Activated CD4-positive, alpha-beta T cell treated with anti-CD3 and anti-CD28 coated beads for 24 hours (primary cell): ENCODE measurements around the gene HDAC8.
"Not testable (repeated sequence)": the region's sequence is repeated elsewhere in the genome, so short reads cannot be mapped to it uniquely, and the experiment has no call there.

Experiments
- DNase-seq, 2 donors: peaks; one replicate each; pipeline ENCODE4 v3.0.0-alpha.2; 2020; ENCODE audit warnings: low read depth in 2 of 2

Gene HDAC8

DNA sequence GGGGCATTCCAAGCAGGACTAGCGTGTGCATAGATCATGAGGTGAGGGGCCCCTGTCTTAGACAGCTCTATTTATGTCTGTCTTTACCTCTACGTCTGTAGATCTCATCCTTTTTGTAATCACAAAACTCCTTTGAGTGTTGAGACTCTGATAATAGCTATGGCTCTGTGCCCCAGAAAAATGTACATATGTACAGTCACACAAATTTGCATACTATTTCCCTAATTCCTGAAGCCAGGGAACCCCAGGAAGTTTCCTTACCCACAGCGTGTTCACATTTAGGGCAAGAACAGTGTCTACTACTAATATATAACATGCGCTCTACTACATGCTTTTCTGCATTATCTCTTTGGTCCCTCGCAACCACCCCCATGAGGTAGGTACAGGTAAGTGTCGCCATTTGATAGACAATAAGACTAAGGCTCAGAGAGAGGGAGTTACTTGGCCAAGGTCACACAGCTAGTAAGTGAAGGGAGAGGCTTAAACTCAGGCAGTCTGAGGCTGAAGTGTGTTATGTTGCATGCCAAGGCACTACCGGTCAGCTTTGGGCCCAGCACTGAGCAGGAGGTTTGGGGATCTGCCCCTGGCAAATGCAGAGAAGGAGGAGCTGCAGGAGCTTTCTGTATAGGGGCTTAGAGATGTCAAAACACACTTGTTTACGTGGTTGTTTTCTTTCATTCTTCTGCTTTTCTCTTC is 245.9 kb downstream of the HDAC8 start:
- DNase-seq = no peak

DNA sequence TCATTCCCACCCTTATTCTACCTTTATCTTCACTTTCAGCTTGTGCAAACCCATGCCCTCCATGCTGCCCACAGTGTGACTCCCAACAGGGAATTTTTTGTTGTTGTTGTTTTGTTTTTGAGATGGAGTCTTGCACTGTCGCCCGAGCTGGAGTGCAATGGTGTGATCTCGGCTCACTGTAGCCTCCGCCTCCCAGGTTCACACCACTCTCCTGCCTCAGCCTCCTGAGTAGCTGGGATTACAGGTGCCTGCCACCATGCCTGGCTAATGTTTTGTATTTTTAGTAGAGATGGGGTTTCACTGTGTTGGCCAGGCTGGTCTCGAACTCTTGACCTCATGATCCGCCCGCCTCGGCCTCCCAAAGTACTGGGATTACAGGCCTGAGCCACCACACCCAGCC is 253.0 kb downstream of the HDAC8 start:
- not testable (repeated sequence) for DNase-seq

DNA sequence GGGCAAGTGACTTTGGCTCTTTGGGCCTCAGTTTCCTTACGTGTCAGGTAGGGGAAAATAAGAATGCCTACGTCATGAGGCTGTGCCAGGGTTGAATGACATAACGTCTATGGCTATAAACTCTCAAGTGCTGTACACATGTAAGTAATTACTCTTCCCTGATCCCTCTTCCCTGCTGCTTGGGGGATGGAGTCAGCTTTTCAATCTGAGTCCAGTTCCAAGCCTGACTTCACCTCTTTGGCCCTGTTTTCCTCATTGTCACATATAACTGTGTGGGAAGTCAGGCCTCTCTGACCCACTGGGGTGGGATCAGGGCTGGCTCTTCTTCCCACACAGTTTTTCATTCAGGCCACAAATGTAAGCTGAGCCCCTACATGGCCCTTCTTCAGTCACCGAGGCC is 255.5 kb downstream of the HDAC8 start:
- DNase-seq = no peak

DNA sequence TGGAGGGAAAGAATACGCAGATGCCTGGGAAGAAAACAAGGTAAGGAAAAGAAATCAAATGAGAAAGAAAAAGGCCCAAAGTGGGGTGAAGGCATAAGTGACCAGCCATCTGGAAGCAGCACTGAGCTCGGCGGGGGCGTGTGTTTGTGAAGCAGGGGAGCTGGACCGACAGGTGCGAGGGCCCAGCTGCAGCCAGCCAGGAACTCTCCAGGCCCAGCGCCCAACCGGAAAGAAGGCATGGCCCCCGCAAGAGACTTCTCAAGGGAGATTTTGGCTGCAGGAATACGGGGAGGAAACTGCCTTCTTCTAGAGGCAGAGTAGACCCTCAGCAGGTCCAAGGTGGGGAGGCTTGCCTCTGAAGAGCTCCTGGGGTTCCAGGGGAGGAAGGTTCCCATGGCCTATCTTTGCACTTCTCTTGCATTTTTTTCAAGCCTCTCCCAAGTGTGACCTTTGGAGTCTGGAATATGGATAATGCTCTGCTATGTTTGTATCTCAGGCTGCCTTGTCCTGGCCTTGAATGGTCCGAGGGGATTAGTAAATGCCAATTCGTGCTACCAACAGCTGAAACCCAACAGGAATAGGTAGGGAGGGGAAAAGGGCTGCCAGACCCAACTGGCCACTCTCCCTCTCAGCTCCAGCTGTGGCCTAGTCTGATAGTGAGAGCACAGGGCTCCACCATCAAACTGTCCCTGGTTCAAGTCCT is 256.1 kb downstream of the HDAC8 start:
- no peak for DNase-seq

DNA sequence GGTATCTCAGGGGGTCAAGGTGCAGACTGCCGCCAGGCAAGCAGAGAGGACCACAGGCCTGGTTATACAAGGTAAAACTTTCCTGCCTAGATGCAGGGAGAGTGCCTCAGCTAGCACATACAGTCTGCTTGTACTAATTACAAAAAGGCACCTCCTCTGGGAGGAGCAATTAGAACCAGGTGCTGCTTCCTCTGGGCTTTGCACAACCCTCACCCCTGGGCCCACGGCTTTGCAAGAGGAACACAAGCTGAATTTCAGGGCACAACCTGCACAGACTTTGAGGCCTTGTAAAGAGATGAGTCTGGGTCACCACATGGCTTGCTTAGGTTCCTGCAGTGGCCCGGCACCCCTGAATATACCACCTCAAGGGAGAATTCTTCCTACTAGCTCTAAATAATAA is 257.8 kb downstream of the HDAC8 start:
- DNase-seq = no peak

DNA sequence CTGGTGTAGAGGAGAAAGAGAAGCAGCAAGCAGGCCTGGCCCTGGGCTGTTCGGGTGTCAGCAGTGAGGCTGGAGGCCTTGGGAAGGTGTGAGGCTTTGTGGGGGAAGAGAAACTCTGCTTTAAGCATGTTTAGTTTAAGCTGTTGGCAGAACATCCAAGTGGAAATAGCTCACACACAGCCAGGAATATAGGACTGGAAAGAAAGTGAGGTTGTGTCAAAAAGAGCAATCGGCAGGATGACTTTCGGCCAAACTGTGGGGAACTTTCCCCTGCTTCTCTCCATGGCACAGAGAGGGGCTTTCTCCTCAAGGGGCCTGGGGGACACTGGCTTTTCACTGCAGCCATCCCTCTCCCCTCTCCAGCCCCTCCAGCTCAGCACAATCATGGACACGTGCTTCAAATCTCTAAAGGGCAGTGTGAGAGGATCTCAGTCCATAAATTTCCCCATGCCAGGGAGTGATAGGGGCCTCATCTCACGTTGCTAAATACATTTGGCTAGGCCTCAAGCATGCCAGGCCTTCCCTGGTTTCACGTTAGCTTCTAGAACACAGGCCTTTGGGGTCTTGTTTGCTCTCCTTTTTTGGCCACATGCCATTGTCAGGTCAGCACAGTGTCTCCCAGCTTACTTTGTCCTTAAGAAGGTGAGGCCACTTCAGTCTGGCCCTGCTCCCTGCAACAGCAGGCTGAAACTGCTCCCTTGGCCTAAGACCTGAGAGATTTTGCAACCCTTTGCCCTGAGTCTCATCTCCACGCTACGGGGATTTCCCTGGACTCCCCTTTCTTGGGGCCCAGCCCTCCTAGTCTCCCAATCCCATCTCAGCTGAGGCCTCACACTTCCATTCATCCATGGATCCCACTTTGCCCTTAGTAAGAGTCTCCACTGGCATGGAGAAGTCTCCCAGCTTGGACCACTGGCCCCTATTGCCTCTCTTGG is 258.7 kb downstream of the HDAC8 start:
- no peak for DNase-seq

DNA sequence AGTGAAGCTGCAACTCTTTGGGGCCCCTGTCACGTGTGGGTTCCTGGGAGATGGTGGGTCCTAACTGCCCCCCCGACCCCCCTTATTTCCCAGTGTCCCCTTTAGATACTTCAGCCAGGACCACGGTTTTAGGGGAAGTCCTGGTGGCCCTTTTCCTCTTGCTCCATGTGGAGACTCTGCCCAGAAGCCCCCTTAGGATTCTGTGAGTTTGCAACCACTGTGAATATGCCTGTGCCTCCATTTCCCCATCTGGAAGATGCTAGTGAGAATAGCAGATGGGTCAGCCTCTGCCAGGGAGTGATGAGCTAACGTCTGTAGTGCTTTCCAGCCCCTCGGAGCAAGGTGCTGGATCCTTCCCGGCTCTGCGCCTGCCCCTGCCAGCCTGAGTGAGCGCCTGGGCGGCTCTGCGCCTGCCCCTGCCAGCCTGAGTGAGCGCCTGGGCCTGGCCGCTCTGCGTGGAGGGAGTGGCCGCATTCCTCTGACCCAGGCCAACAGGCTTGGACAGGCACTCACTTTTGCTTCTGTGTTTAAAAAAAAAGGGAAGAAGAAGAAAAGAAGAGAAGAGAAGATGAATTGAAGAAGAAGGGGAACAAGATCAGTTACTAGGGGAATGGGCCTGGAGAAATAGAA is 260.2 kb downstream of the HDAC8 start:
- DNase-seq = no peak

DNA sequence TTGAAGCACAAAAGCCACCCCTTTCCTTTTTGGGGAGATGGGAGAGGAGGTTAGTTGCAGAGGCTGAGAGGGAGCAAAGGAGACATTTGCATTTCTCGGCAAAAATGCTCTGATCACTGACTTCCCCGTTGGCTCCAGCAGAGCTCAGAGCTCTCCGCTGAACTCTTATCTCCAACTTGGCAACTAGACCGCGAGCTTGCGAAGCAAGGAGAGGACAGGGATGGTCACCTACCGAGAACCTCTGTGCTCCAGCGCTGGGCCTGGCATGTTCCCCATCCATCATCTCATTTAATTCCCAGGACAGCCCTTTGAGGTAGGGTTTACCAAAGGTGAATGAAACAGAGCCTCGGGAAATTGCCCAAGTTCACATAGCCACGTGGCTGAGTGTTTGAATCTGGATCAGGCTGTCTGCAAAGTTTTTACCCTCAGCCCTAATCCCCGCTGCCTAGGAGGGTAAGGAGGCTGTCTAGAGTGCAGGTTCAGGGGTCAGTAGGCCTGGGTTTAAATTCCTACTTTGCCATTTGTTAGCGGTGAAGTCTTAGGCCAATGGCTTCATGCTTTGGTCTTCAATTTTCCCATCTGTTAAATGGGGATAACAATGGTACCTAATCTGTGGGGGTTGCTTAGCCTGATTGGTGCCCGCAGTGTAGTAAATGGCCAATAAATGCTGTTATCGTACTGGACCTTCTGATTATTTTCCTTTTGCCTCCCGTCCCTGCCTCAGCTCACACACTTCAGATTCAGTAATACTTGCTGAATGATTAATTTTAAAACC is 263.2 kb downstream of the HDAC8 start:
- DNase-seq = no peak

DNA sequence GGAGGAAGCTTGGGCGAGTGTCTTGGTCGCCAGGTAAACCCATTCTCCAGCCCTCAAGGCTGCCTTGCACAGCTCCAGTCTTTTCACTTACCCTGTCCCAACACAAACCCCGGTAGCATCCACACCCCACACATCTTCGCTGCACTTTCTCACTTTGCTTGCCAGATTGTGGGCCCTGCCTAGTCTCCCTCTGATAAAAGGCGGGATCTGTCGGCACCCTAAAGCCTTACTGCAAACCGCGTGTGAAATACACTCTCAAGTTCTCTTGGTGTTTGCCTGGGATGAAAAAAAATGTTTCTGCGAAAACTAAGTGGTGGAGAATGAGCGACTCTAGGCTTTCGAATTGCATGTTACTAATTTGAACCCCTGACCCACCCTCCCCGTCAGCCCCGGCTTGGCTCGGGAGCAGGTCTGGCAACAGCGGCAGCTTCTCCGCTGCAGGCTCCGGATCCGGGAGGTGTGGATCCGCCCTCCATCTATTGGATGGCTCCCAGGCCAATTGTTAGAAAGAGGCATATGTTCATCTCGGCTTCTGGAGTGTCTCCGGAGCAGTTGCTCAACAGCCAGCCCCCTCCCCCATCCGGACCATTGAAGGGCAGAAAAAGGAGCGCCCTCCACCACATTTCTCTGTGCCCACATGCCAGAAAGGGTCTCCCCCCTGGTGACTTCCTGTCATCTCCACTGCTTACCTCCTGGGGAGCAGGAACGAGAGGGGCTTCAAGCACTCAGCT is 263.9 kb downstream of the HDAC8 start:
- DNase-seq = peak in 1 of 2 donors; percentile 14

DNA sequence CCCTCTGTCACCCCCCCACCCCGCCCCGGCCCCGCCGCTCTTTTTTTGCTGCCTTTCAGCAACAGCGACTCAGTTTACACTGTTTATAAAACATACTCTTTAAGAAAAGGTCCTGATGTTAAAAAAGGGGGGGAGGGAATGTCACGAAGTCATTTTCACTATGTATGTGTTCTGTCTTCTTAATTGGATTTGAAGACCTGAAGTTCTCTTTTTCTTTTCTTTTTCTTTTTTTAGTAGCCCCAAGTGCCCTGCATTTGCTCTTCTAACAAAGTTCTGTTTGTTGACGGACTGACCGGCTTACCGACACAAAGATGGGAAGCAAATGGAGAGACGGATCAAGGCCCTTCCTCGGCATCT is 264.5 kb downstream of the HDAC8 start:
- DNase-seq = no peak

DNA sequence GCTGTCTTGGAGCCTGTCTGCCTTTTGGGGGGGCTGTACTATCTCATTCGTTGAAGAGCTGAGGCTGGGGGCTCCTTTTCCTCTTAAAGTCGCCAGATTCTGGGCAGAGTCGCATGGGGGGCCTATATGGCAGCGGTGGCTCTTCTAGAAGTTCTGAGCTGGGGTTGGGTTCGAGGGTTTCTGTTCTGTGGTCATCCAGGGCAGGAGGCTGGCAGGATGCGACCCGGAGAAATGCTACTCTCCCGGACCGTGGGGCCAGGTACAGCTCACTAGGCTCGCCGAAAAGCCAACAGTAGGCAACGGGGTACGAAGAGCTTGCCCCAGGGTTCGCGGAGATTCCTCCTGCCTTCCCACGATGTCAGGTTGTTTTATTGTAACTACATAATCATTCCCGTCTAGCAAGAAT is 265.0 kb downstream of the HDAC8 start:
- DNase-seq = no peak

DNA sequence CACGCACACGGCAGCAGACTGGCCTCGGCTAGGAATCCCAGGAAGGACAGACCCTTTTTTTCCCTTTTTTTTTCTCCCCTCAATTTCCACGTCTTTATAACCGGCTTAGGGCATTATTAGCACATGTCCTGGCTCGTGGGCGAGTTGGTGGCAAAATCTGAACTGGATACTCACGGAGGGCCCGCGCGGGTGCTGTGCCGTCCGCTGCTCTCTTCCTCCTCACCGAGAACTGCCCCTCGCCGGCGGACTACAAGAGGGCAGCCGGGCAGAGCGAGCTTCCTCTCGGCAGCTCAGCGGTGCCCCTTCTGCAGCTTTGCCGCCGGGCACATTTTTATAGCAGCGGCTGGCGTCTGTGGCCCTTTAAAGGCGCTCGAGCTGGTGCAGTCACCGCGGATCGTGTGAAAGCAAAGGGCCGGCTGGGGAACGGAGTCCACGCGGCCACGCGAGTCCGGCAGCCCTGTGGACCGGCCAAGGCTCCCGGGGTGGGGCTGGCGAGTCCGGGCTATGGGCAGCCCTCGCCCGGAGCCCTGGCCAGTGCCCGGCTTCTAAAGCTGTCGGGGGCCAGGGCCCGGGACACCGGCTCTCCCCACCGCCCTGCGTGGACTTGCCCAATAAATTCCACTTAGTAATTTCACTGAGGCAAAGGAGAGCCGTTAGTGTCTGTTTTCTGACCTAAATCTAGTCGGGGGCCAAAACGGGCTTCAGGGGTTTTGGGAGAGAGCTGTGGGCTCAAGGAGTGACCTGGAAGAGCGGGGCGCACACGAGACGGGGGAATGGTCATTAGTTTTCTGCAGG is 265.6 kb downstream of the HDAC8 start:
- DNase-seq = no peak

DNA sequence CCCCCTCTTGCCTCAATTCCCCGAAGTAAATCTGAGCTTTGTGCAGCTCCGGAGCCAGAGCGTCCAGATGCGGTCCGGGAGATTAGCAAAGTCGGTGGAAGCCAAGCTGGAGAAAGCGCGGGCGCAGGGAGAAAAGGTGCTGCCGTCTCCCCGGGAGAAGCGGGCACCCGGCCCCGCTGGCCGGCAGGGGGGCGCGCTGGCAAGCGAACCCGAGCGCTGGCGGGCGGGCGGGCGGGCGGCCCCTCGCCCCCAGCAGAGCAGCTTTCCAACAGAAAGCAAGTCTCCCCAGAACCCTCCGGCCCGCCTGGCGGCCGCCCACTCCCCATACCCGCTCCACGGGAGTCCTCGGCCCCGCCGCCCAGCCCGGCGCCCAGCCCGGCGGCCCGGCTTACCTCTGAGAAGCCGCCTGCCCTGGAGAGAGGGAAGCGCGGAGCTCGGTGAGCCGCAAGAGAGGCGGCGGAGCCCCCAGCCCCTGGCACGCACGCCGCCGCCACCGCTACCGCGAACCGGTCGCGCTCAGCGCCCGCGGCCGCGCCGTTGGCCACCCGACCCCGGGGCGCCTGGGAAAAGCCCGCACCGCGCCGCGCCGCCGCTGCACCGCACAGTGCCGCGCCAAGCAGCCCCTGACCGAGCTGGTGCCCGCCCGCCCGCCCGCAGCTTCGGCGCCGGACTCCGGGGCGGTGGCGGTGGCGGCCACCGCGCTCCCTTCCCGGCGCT is 266.4 kb downstream of the HDAC8 start:
- DNase-seq = no peak

DNA sequence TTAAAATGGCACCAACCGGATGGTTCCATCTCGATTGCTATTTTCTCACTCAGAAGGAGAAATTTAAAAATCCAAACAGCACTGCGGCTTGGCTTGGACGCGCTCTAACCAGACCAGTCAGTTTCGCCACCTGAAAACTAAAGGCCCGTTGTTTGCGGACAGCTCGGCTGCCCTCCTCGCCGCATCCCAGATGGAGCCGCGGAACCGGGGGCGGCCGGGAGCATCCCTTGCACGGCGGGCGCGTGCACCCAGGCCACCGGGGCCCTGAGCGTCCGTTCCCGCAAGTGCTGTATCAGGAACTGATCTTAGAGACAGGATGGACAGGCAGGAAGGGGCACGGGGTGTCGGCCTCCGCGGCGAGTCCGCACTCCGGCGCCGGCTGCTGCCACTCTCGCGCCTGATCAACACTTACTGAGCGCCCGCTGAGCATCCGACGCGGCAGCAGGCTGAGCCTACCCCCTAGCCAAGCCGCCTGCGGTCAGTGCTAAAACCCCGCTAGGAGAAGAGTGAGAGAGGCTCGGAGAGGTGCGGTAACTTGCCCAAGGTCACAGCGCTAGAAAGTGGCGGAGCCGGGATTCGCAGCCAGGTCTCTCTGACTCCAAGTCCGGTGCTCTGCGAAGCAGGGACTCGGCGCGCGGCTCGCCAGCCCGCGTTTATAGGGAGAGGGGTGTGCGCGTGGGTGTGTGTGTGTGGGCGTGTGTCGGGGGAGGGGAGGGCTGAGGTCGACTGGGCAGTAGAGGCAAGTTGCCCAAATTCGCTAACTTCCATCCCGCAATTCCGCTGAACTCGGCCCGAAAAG is 267.2 kb downstream of the HDAC8 start, which contains the start of gene CITED1:
TSS of gene CITED1 (minus strand) at position 629 of the 799 bp plus-strand sequence. CDS start 3,045 bp downstream, outside the sequence.
- DNase-seq = no peak

DNA sequence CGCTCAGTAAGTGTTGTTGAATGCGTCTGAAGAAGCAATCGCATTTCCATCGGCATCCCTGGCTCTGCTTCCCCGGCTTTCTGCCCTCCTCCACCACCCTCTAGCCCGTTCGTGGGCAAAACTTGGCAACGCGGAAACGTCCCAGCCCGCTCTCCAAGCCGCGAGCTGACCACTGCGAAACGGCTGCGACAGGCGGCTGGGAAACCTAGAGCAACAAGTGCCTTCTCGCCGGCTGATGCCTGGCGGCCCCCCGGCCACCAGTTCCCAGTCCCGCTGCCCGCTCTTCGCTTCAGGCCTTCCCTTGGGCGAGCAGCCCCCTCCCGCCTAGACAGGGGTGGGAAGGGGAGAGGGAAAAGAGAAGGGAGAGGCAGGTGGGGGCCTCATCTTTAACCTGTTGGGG is 267.8 kb downstream of the HDAC8 start:
- no peak for DNase-seq

DNA sequence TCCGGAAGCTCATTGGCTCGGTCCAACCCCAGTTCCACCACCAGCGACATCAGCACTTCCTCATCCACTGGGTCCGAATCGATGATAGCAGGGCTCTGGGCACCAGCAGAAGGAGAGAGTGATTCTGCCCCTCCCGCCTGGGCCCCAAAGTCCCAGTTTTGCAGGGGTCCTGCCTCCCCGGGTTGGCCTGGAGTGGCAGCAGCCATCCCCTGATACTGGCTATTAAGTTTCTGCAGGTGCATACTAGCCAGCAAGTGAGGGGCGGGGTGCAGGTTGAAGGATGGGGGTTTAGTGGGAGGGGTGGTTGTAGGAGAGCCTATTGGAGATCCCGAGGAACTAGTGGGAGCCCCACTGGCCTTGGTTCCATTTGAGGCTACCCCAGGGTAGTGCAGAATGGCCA is 270.9 kb downstream of the HDAC8 start:
- no peak for DNase-seq

DNA sequence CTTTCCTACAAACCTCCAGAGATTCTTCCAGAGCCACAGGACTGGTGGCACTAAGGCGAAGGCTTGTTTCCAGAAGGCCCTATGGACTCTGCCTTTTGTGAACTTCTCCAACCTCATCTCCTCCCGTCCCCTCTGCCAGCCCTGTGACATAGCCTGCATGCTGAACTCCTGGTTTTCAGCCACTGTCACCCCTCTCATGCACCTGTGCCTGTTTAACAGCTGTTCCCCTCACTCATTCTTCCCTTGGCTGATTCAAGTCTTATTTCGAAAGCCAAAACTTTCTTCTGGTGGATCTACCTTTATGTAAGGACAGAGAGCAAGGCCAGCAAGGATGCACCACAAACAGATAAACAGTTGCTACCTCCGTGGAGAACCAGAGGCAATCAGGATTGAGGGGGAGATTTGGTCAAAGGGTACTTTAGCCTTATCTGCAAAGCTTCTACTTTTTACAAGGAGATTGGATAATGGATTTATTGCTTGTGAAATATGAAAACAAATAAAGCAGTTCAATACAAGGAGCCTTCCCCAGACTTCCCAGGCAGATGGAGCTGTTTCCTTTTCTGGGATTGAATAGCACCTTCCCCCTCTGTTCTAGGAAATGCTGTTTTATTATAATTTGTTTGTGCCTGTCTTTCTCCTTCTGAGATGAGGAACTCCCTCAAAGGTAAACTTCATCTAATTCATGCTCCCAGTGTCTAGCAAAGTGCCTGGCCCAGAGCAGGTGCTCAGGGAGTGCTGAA is 272.6 kb downstream of the HDAC8 start:
- no peak for DNase-seq
